Neural cell (in vitro differentiated cells): ENCODE data around the gene PTPRD. TPM values are rescaled to one million over a fixed set of nuclear protein-coding genes. Genes with fewer than 3 reads are reported as not detected.

Experiments used
- H2AFZ ChIP-seq: fragments of 200-600, 300-800 bp; sonication (generic), shearing (Covaris generic); 2 replicates; pipeline ENCODE4 v1.6.0; 2014; ENCODE audit warnings: low read depth, mild to moderate bottlenecking, antibody characterized with exemption, low read length, moderate library complexity
- H3F3A ChIP-seq: fragments of 200-600 bp; shearing (Covaris generic); 2 replicates; pipeline ENCODE4 v1.6.1; 2016; ENCODE audit warnings: mild to moderate bottlenecking, moderate library complexity, mixed read lengths, antibody characterized with exemption, low read length; ENCODE audit not compliant: insufficient read depth, poor library complexity, severe bottlenecking
- H3K27ac ChIP-seq: fragments of 200-600, 300-800 bp; sonication (generic), shearing (Covaris generic); 2 replicates; pipeline ENCODE4 v1.5.1; 2014; ENCODE audit warnings: mild to moderate bottlenecking, low read length, moderate library complexity
- H3K27me3 ChIP-seq: fragments of 300-800, 200-600 bp; sonication (generic), shearing (Covaris generic); 2 replicates; pipeline ENCODE4 v1.6.0; 2014; ENCODE audit warnings: mild to moderate bottlenecking, low read depth, low read length, moderate library complexity; ENCODE audit not compliant: insufficient read depth
- H3K36me3 ChIP-seq: fragments of 300-800, 200-600 bp; sonication (generic), shearing (Covaris generic); 2 replicates; pipeline ENCODE4 v1.5.1; 2014; ENCODE audit warnings: mild to moderate bottlenecking, antibody characterized with exemption, low read length, moderate library complexity; ENCODE audit not compliant: insufficient read depth
- H3K4me2 ChIP-seq: fragments of 300-800, 200-600 bp; sonication (generic), shearing (Covaris generic); 2 replicates; pipeline ENCODE4 v1.6.0; 2014; ENCODE audit warnings: mild to moderate bottlenecking, low read length
- H3K4me3 ChIP-seq: fragments of 300-800, 200-600 bp; sonication (generic), shearing (Covaris generic); 2 replicates; pipeline ENCODE4 v1.5.1; 2014; ENCODE audit warnings: mild to moderate bottlenecking, low read length, moderate library complexity
- H3K79me2 ChIP-seq: fragments of 200-600 bp; shearing (Covaris generic); replicated peaks from 2 replicates; pipeline ENCODE4 v1.6.0; 2014; ENCODE audit warnings: mild to moderate bottlenecking, low read length, moderate library complexity; ENCODE audit not compliant: insufficient read depth
- H3K9ac ChIP-seq: fragments of 300-800, 200-600 bp; sonication (generic), shearing (Covaris generic); 2 replicates; pipeline ENCODE4 v1.6.1; 2016; ENCODE audit warnings: mild to moderate bottlenecking, low read length, mixed read lengths
- H3K9me2 ChIP-seq: fragments of 200-600 bp; shearing (Covaris generic); 2 replicates; pipeline ENCODE4 v1.6.1; 2016; ENCODE audit warnings: mild to moderate bottlenecking, low read length, mixed read lengths; ENCODE audit not compliant: insufficient read depth
- H3K9me3 ChIP-seq: fragments of 200-600, 300-800 bp; sonication (generic), shearing (Covaris generic); 2 replicates; pipeline ENCODE4 v1.6.1; 2016; ENCODE audit warnings: mild to moderate bottlenecking, mixed run types, low read length, moderate library complexity, mixed read lengths
- H4K20me1 ChIP-seq: fragments of 200-600 bp; shearing (Covaris generic); 2 replicates; pipeline ENCODE4 v1.6.1; 2016; ENCODE audit warnings: mild to moderate bottlenecking, mixed run types; ENCODE audit not compliant: insufficient read depth
- EP300 ChIP-seq: fragments of 450-650 bp; conservative IDR thresholded peaks from 2 replicates; pipeline ENCODE4 v1.6.1; 2014; ENCODE audit warnings: antibody characterized with exemption, mild to moderate bottlenecking, moderate library complexity; ENCODE audit not compliant: poor library complexity, severe bottlenecking
- EZH2 ChIP-seq: fragments of 200-600, 300-800 bp; shearing (Covaris generic), sonication (generic); IDR thresholded peaks from 2 replicates; pipeline ENCODE4 v1.6.1; 2014; ENCODE audit warnings: antibody characterized with exemption, low read length, borderline replicate concordance, mild to moderate bottlenecking; ENCODE audit not compliant: insufficient read depth, poor library complexity, severe bottlenecking
- MXI1 ChIP-seq: fragments of 450-650 bp; conservative IDR thresholded peaks from 2 replicates; pipeline ENCODE4 v1.6.1; 2014; ENCODE audit warnings: antibody characterized with exemption, mild to moderate bottlenecking; ENCODE audit not compliant: poor library complexity, severe bottlenecking
- POLR2AphosphoS5 ChIP-seq: IDR thresholded peaks from 2 replicates; pipeline ENCODE4 v1.6.1; 2012
- RAD21 ChIP-seq: fragments of 450-650 bp; conservative IDR thresholded peaks from 2 replicates; pipeline ENCODE4 v1.6.1; 2014; ENCODE audit warnings: antibody characterized with exemption, mild to moderate bottlenecking, moderate library complexity
- SMC3 ChIP-seq: fragments of 450-650 bp; conservative IDR thresholded peaks from 2 replicates; pipeline ENCODE4 v1.6.1; 2014; ENCODE audit warnings: antibody characterized with exemption, mild to moderate bottlenecking, moderate library complexity; ENCODE audit not compliant: poor library complexity
- TAF1 ChIP-seq: IDR thresholded peaks from 2 replicates; pipeline ENCODE4 v1.6.1; 2012; ENCODE audit warnings: low read depth
- polyA plus RNA-seq: library from polyadenylated mRNA; depleted of rRNA; stranded (reverse); fragments of >200 nt; gene quantifications from 2 replicates; pipeline ENCODE4 v1.2.3, GENCODE V29; 2014
- TF ChIP-seq, protein P1 (sequence below): IDR thresholded peaks from 2 replicates; pipeline ENCODE4 v1.6.1; 2012; ENCODE audit warnings: borderline replicate concordance
- TF ChIP-seq, protein P2 (sequence below): fragments of 450-650 bp; IDR thresholded peaks from 2 replicates; pipeline ENCODE4 v1.5.1; 2014; ENCODE audit warnings: antibody characterized with exemption, mild to moderate bottlenecking, moderate library complexity; ENCODE audit not compliant: poor library complexity, severe bottlenecking

The PTPRD gene
- polyA plus RNA-seq, 1 donor from 2014 or later: 143 TPM

- Histone ChIP-seq H3F3A (no peaks in the 10 kb centered on the region), H3K36me3 (no peaks in the 10 kb centered on the region), H4K20me1 (no peaks in the 10 kb centered on the region), H3K9me3 (no peaks in the 10 kb centered on the region), H3K4me3 (no peak overlapping the region), H3K4me2 (no peak overlapping the region), H3K27me3 (no peaks in the 10 kb centered on the region), H3K9ac (no peak overlapping the region), H3K9me2 (no peaks in the 10 kb centered on the region), H3K79me2 (no peaks in the 10 kb centered on the region), H3K27ac (no peak overlapping the region), H2AFZ (no peak overlapping the region)
- no peak for TF ChIP-seq TAF1
- TF ChIP-seq, protein P1, sequence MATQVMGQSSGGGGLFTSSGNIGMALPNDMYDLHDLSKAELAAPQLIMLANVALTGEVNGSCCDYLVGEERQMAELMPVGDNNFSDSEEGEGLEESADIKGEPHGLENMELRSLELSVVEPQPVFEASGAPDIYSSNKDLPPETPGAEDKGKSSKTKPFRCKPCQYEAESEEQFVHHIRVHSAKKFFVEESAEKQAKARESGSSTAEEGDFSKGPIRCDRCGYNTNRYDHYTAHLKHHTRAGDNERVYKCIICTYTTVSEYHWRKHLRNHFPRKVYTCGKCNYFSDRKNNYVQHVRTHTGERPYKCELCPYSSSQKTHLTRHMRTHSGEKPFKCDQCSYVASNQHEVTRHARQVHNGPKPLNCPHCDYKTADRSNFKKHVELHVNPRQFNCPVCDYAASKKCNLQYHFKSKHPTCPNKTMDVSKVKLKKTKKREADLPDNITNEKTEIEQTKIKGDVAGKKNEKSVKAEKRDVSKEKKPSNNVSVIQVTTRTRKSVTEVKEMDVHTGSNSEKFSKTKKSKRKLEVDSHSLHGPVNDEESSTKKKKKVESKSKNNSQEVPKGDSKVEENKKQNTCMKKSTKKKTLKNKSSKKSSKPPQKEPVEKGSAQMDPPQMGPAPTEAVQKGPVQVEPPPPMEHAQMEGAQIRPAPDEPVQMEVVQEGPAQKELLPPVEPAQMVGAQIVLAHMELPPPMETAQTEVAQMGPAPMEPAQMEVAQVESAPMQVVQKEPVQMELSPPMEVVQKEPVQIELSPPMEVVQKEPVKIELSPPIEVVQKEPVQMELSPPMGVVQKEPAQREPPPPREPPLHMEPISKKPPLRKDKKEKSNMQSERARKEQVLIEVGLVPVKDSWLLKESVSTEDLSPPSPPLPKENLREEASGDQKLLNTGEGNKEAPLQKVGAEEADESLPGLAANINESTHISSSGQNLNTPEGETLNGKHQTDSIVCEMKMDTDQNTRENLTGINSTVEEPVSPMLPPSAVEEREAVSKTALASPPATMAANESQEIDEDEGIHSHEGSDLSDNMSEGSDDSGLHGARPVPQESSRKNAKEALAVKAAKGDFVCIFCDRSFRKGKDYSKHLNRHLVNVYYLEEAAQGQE: no peak
These were observed 792.4 kb downstream of the PTPRD start for GRCh38 chr9:9820436-9820835.

DNA sequence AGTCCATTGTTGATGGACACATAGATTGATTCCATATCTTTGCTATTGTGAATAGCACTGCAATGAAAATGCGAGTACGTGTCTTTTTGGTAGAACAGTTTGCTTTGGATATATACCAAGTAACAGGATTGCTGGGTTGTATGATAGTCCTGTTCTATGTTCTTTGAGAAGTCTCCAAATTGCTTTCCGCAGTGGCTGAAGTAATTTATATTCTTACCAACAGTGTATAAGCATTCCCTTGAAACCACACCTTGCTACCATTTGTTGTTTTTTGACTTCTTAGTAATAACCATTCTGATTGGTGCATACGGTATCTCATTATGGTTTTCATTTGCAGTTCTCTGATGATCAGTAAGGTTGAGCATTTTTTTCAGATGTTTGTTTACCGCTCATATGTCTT is 792.9 kb downstream of the PTPRD start:
- H3K36me3 ChIP-seq: no peaks in the 10 kb centered on the region
- H3K9me2 ChIP-seq: no peaks in the 10 kb centered on the region
- no peak overlapping the region for H2AFZ ChIP-seq
- H3K9me3 ChIP-seq: peaks cover 2% of the 10 kb centered on the region
- no peak overlapping the region for H3K9ac ChIP-seq
- H3K4me2 ChIP-seq: no peak overlapping the region
- H3K4me3 ChIP-seq: no peak overlapping the region
- H4K20me1 ChIP-seq: no peaks in the 10 kb centered on the region
- H3F3A ChIP-seq: no peaks in the 10 kb centered on the region
- H3K79me2 ChIP-seq: no peaks in the 10 kb centered on the region
- TF ChIP-seq MXI1: no peak
- no peak for TF ChIP-seq EZH2
- TF ChIP-seq, protein P2, sequence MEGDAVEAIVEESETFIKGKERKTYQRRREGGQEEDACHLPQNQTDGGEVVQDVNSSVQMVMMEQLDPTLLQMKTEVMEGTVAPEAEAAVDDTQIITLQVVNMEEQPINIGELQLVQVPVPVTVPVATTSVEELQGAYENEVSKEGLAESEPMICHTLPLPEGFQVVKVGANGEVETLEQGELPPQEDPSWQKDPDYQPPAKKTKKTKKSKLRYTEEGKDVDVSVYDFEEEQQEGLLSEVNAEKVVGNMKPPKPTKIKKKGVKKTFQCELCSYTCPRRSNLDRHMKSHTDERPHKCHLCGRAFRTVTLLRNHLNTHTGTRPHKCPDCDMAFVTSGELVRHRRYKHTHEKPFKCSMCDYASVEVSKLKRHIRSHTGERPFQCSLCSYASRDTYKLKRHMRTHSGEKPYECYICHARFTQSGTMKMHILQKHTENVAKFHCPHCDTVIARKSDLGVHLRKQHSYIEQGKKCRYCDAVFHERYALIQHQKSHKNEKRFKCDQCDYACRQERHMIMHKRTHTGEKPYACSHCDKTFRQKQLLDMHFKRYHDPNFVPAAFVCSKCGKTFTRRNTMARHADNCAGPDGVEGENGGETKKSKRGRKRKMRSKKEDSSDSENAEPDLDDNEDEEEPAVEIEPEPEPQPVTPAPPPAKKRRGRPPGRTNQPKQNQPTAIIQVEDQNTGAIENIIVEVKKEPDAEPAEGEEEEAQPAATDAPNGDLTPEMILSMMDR: no peak
- TF ChIP-seq TAF1: no peak
- TF ChIP-seq POLR2AphosphoS5: no peak
- no peak for TF ChIP-seq SMC3
- no peak for TF ChIP-seq EP300
- TF ChIP-seq, protein P1: no peak
- no peak for TF ChIP-seq RAD21
- no peak overlapping the region for H3K27ac ChIP-seq
- no peaks in the 10 kb centered on the region for H3K27me3 ChIP-seq
